Measurements from ENCODE around the gene KAZN.

DNA sequence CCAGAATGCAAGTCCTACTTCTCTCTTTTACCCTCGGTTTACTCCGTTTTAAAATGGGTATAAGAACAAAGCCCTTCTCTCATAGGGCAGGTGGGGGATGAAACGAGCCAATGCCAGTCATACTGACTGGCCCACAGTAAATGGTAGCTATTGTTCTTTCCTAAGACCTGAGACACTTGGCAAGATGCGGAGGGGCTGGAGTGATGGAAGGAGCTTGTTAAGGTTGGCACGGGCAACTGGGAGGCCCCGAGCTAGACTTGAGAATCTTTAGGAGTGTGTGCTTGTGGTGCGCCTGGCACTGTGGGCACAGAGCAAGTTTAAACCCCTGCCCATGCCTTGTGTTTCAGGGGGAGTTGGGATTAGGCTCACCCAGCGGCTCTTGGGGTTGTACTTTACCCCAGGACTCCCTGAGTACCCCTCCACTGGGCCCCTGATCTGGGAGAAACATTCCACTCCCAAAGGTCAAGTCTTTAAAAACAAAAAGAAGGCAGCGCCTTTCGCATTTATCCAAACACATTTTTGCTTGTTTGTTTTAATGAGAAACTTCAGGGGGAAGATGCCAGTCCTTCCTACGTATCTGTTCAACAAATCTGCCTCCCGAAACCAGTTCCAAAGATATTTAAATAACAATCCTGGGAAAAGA lies 314.5 kb downstream of the KAZN start:
- TF ChIP-seq, protein P1, sequence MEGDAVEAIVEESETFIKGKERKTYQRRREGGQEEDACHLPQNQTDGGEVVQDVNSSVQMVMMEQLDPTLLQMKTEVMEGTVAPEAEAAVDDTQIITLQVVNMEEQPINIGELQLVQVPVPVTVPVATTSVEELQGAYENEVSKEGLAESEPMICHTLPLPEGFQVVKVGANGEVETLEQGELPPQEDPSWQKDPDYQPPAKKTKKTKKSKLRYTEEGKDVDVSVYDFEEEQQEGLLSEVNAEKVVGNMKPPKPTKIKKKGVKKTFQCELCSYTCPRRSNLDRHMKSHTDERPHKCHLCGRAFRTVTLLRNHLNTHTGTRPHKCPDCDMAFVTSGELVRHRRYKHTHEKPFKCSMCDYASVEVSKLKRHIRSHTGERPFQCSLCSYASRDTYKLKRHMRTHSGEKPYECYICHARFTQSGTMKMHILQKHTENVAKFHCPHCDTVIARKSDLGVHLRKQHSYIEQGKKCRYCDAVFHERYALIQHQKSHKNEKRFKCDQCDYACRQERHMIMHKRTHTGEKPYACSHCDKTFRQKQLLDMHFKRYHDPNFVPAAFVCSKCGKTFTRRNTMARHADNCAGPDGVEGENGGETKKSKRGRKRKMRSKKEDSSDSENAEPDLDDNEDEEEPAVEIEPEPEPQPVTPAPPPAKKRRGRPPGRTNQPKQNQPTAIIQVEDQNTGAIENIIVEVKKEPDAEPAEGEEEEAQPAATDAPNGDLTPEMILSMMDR (IDR thresholded peaks at IDR 0.05; ENCODE audit: low read depth, low read length, poor library complexity, severe bottlenecking): no peak
- no peak for TF ChIP-seq EZH2phosphoT487 (IDR thresholded peaks at IDR 0.05; ENCODE audit: borderline replicate concordance, low read length)
